ENCODE measurements around the gene SKP1.
"Not testable (repeated sequence)": the region's sequence is repeated elsewhere in the genome, so short reads cannot be mapped to it uniquely, and the experiment has no call there.

Gene SKP1

GRCh38 chr5:134176511-134177368 is at the start of gene SKP1:
SKP1 (minus strand) TSS chr5:134176950; CDS start chr5:134174022, 2,928 bp downstream.
- peak; percentile 83 for DNase-seq

GRCh38 chr5:134225780-134226440 is 49.2 kb upstream of the SKP1 start, which contains the start of gene PPP2CA:
PPP2CA (minus strand) TSS chr5:134226073; CDS start chr5:134225861, 212 bp downstream.
- DNase-seq: peak; percentile 99

DNA sequence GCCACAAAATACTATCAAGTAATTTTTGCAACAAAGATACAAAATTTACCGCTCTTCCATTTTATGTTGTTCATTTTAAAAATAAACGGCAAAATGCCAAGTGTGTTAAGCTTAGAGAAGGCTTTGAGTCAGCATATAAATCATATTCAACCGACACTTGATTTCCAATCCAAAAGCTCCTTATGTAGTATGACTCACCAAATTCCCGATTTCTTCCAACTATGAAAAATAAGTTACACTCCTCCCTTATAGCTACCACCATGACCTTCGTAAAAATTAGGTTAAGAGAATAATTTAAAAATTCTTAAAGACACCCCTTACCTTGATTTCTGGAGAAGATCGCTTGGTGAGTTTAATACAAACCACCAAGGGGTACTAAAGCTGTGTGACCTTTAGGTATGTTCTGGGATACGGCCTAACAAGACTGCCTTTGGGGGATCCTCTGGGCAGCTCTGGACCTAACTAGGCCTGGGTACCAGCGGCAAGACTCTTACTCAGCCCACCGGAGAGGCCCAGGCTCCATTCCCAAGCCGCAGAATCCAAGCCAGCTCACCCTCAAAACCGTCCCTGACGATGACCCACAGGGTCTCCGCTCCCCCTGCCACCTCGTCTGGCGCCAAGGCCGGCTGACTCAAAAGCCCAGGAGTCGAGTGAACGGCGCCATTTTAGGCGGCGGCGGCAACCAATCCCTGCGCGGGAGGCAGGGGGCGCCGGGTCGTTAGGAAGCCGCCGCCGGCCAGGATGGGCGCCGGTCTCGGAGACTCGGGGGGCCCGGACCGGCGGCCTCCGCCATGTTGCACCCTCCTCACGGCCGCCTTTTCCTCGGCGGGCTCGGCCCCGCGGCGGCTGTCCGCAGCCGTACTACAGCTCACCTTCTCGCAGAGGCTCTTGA is 48.4 kb upstream of the SKP1 start:
- peak; percentile 69 for DNase-seq

GRCh38 chr5:134223406-134224248 is 46.9 kb upstream of the SKP1 start:
- no peak for DNase-seq

DNA sequence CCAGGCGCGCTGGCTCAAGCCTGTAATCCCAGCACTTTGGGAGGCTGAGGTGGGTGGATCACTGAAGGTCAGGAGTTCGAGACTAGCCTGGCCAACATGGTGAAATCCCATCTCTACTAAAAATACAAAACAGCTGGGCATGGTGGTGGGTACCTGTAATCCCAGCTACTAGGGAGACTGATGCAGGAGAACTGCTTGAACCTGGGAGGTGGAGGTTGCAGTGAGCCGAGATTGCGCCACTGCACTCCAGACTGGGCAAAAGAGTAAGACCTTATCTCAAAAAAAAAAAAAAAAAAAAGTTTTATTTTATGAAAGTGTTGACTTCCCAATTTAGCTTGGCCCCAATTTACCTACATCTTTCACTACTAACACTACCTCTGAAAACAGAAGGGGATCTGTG is 44.9 kb upstream of the SKP1 start:
- not testable (repeated sequence) for DNase-seq

GRCh38 chr5:134215757-134216156 is 39.0 kb upstream of the SKP1 start:
- no peak for DNase-seq

DNA sequence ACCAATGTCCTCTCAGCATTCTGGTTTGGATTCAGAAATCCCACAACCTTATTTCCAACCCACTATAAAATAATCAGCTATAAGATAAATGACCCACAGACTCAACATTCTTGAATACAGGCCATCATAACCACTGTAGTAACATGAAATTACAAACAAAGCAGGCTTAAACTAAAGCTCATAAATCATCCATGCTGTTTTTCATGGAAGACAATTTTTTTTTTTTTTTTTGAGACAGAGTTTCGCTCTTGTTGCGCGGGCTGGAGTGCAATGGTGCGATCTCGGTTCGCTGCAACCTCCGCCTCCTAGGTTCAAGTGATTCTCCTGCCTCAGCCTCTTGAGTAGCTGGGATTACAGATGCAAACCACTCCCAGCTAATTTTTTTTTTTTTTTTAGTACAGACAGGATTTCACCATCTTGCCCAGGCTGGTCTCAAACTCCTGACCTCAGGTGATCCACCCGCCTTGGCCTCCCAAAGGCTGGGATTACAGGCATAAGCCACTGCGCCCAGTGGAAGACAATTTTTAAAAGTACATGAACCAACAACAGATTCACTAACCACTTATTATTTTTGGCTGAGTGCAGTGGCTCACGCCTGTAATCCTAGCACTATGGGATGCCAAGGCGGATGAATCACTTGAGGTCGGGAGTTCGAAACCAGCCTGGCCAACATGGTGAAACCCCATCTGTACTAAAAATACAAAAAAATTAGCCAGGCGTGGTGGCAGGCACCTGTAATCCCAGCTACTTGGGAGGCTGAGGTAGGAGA is 34.7 kb upstream of the SKP1 start:
- DNase-seq: not testable (repeated sequence)

DNA sequence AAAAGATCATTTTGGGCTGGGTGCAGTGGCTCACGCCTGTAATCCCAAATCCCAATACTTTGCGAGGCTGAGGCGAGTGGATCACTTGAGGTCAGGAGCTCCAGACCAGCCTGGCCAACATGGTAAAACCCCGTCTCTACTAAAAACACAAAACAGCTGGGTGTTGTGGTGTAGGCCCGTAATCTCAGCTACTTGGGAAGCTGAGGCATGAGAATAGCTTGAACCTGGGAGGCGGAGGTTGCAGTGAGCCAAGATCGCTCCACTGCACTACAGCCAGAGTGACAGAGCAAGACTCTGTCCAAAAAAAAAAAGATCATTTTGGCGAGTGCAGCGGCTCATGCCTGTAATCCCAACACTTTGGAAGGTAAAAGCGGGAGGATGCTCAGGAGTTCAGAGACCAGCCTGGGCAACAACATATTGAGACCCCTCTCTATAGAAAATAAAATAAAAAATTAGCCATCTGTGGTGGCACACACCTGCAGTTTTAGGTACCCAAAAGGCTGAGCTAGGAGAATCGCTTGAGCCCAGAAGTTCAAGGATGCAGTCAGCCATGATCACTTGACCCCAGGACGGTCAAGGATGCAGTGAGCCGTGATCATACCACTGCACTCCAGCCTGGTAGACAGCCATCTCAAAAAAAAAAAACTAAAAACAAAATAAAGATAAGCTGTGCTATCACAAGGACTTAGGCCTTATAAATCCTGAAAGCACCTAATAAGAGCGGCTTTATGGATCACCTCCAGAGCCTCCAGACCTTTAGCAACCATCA is 32.9 kb upstream of the SKP1 start:
- no peak for DNase-seq

GRCh38 chr5:134207696-134208095 is 30.9 kb upstream of the SKP1 start:
- no peak for DNase-seq

- DNase-seq: no peak
These were observed 29.9 kb upstream of the SKP1 start for GRCh38 chr5:134206627-134207160.

- no peak for DNase-seq
These were observed 27.8 kb upstream of the SKP1 start for GRCh38 chr5:134204575-134204974.

DNA sequence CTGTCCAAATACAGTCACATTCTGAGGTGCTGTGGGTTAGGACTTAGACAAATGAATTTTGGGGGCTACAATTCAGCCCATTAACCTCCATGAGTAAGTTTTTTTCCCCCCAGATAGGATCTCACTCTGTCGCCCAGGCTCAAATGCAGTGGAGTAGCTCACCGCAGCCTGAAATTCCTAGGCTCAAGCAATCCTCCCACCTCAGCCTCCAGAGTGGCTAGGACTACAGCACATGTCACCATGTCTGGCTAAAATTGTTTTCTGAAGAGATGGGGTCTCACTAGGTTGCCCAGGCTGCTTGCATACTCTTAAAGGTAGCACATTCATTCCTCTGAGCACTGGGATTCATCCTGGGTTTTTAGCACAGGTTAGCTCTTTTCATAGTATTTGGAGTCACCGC is 26.9 kb upstream of the SKP1 start:
- DNase-seq: no peak

GRCh38 chr5:134195666-134196065 is 18.9 kb upstream of the SKP1 start:
- DNase-seq: no peak

DNA sequence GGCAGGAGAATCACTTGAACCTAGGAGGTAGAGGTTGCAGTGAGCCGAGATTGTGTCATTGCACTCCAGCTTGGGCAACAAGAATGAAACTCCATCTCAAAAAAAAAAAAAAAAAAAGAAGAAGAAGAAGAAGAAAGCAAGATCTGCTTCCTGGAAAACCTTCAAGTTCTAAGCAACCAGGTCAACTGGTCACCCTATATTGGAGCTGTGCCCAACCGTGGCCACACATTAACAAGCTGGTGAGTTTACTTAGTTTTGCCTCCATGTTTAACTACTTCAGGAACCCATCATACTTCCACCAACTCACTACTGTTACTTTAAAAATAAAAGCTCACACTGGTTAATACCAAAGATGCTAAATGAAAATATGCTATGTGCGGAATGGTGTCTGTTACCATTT is 12.3 kb upstream of the SKP1 start:
- no peak for DNase-seq

- no peak for DNase-seq
These were observed 11.3 kb upstream of the SKP1 start for GRCh38 chr5:134188092-134188491.

DNA sequence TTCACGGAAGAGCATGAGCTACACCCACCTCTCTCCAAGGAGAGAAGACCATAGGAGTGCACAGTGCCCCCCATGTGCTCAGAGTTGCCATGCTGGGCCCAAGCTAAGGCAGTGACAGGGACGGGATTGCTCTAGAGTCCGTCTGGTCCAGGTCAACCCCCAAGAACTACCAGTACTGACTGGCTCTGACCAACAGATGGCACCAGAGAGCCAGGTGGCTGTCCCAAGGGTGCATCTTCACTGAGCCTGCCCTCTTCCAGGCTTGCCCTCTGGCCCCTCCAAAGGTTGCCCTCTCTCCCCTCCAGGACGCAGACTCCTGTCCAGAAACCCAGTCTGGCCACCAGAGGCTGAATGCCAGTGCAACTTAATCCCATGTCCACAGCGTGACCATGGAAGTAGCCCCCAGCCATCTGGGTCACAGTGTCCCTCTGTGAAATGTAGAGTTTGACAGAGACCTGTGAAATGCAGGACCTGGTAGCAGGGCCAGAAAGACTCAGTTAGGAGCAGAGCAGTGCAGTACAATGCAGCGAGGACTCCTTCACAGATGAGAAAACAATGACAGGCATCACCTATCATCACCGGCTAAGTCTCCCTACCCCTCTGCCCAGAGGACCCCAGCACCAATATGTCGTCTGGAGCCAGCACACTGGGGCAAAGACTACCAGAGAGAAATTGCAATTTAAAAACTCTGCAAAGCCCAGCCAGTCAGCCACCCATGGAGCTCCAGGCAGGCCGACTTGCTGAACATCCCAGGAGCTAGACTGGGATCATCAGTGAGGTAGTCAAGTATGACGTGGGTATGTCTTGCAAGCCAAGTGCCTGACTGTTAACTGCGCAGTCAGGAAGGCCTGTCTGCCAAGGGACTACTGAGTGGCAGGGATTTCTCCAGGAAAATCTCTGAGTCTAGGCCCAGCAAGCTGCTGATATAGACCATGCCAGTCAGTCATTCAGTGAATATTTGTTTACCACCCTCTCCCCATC is 7.7 kb upstream of the SKP1 start:
- peak; percentile 79 for DNase-seq

- no peak for DNase-seq
These were observed 6.7 kb upstream of the SKP1 start for GRCh38 chr5:134183481-134183880.

- no peak for DNase-seq
These were observed 1.3 kb upstream of the SKP1 start for GRCh38 chr5:134178096-134178419.

Data from stimulated activated CD4-positive, alpha-beta T cell treated with anti-CD3 and anti-CD28 coated beads, Interleukin-1b, Interleukin-23, amount 100 ng/mL, for 48 hours (primary cell).